SH-SY5Y (cell line): ENCODE measurements around the gene DYNLT3.

ENCODE experiments used
- GATA2 ChIP-seq: IDR thresholded peaks from 2 replicates; pipeline ENCODE4 v1.6.1; 2011; ENCODE audit warnings: mild to moderate bottlenecking, low read depth, low read length
- GATA3 ChIP-seq: IDR thresholded peaks from 2 replicates; pipeline ENCODE4 v1.6.1; 2011; ENCODE audit warnings: low read depth, mild to moderate bottlenecking, low read length, moderate library complexity

GRCh38 chrX:37817176-37817575 lies 30.2 kb downstream of the DYNLT3 start:
- TF ChIP-seq GATA3 (no peak), GATA2 (no peak)
